Esophagus squamous epithelium (tissue), 5 donors: Measurements from ENCODE around the gene CLDN20. TPM values are rescaled to one million over a fixed set of nuclear protein-coding genes. Genes with fewer than 3 reads are reported as not detected.

Experiments used
- DNase-seq: peaks from one replicate; lab custom pipeline; 2025; lab: John Stamatoyannopoulos, UW
- H3K27ac ChIP-seq, 4 donors: fragments of 200-600 bp; sonication (generic); one replicate each; pipeline ENCODE4 v1.5.1; 2016 to 2019; ENCODE audit warnings: mild to moderate bottlenecking in 1 of 4
- H3K27me3 ChIP-seq, 4 donors: fragments of 200-600 bp; sonication (generic); 1 replicate in 3 of 4; 2 replicates in 1 of 4; pipeline versions ENCODE4 v1.5.1 to v1.6.0; 2017 to 2021; ENCODE audit warnings: antibody characterized with exemption in 1 of 4
- H3K36me3 ChIP-seq, 3 donors: fragments of 200-600 bp; sonication (generic); one replicate each; pipeline ENCODE4 v1.5.1; 2016 to 2019
- H3K4me1 ChIP-seq, 3 donors: fragments of 200-600 bp; sonication (generic); one replicate each; pipeline ENCODE4 v1.5.1; 2017 to 2019
- H3K4me3 ChIP-seq, 4 donors: fragments of 200-600 bp; sonication (generic); 1 replicate in 3 of 4; 2 replicates in 1 of 4; pipeline ENCODE4 v1.5.1; 2016 to 2019; ENCODE audit warnings: mild to moderate bottlenecking in 2 of 4, moderate library complexity in 1 of 4
- H3K9me3 ChIP-seq, 3 donors: fragments of 200-600 bp; sonication (generic); one replicate each; pipeline ENCODE4 v1.5.1; 2016 to 2019
- CTCF ChIP-seq, 6 experiments: fragments of 450-650 bp in 4 of 6; fragments of 200-600 bp in 2 of 6; sonication (generic) in 2 of 6; IDR thresholded peaks; one replicate each; pipeline ENCODE4 v1.5.1; 2016 to 2019; ENCODE audit warnings: antibody characterized with exemption in 6 of 6, mild to moderate bottlenecking in 4 of 6, moderate library complexity in 4 of 6
- POLR2A ChIP-seq, 4 donors: fragments of 450-650 bp; IDR thresholded peaks; one replicate each; pipeline ENCODE4 v1.6.1; 2017; ENCODE audit warnings: antibody characterized with exemption in 4 of 4, mild to moderate bottlenecking in 4 of 4, moderate library complexity in 3 of 4
- WGBS, 2 donors: methylation state at CpG; one replicate each; pipeline ENCODE4 v1.1.5; 2018; 5-methylcytosine and 5-hydroxymethylcytosine counted together
- intact Hi-C: fragments of 100-400 bp; cut with DNase I; formaldehyde crosslinking; loops from one replicate; pipeline ENCODE4 v1.15.0; 2022
- total RNA-seq, 4 donors: library from RNA; depleted of rRNA; stranded (reverse); fragments of >200 nt; gene quantifications; one replicate each; pipeline ENCODE4 v1.1.0, GENCODE V29; 2016
- donor health status: DM: yes; HTN: yes; CAD: no.

Gene CLDN20
- total RNA-seq, 4 donors from 2014 or later = 0.19 TPM; not detected in 3

GRCh38 chr6:155319902-155320301, 56.1 kb downstream of the CLDN20 start:
- peaks cover 0 to 8% (median 0%) of the 10 kb centered on the region in 3 donors for H3K4me1 ChIP-seq
- H3K36me3 ChIP-seq = no peaks in the 10 kb centered on the region
- H3K27me3 ChIP-seq = no peaks in the 10 kb centered on the region
- 86 to 93% methylated on average over 4 of the region's 4 CpGs for WGBS, 2 donors
- no peak overlapping the region for H3K27ac ChIP-seq
- TF ChIP-seq CTCF (IDR thresholded peaks at IDR 0.05) (no peak), POLR2A (IDR thresholded peaks at IDR 0.05) (no peak)
- H3K4me3 ChIP-seq = no peak overlapping the region
- intact Hi-C loops = no loop called here
- DNase-seq = no peak
- no peaks in the 10 kb centered on the region for H3K9me3 ChIP-seq

- Histone ChIP-seq H3K4me3 (no peak overlapping the region), H3K27me3 (no peaks in the 10 kb centered on the region), H3K9me3 (no peaks in the 10 kb centered on the region), H3K4me1 (no peaks in the 10 kb centered on the region), H3K36me3 (no peaks in the 10 kb centered on the region), H3K27ac (no peak overlapping the region)
- WGBS, 2 donors = 94 to 98% methylated on average over 2 of the region's 2 CpGs
- TF ChIP-seq CTCF (IDR thresholded peaks at IDR 0.05) = no peak
- TF ChIP-seq POLR2A (IDR thresholded peaks at IDR 0.05) = no peak
- intact Hi-C loops = no loop called here
- no peak for DNase-seq
These were observed 60.4 kb downstream of the CLDN20 start for GRCh38 chr6:155324172-155324571.

GRCh38 chr6:155324993-155325392, 61.2 kb downstream of the CLDN20 start:
- intact Hi-C loops = no loop called here
- TF ChIP-seq CTCF (IDR thresholded peaks at IDR 0.05) = no peak
- TF ChIP-seq POLR2A (IDR thresholded peaks at IDR 0.05) = no peak
- Histone ChIP-seq H3K4me3 (no peak overlapping the region), H3K27me3 (no peaks in the 10 kb centered on the region), H3K27ac (no peak overlapping the region), H3K9me3 (no peaks in the 10 kb centered on the region), H3K36me3 (no peaks in the 10 kb centered on the region), H3K4me1 (no peaks in the 10 kb centered on the region)
- no peak for DNase-seq

- H3K9me3 ChIP-seq = no peaks in the 10 kb centered on the region
- H3K4me3 ChIP-seq = no peak overlapping the region
- TF ChIP-seq CTCF (IDR thresholded peaks at IDR 0.05) = no peak
- TF ChIP-seq POLR2A (IDR thresholded peaks at IDR 0.05) = no peak
- H3K27me3 ChIP-seq = no peaks in the 10 kb centered on the region
- 60 to 64% methylated on average over 5 to 6 of the region's 6 CpGs for WGBS, 2 donors
- DNase-seq = no peak
- H3K36me3 ChIP-seq = no peaks in the 10 kb centered on the region
- H3K4me1 ChIP-seq = no peaks in the 10 kb centered on the region
- intact Hi-C loops = no loop called here
- no peak overlapping the region for H3K27ac ChIP-seq
These were observed 62.1 kb downstream of the CLDN20 start for GRCh38 chr6:155325700-155326516.

Other genes with a start within 250 kb of the CLDN20 start
- gene TFB1M, start 50.5 kb downstream of the CLDN20 start, total RNA-seq = 10 to 100 TPM; 11.2 to 15.6 (median 11.4) TPM
- not detected for gene NOX3, start 191.8 kb downstream of the CLDN20 start, total RNA-seq